Right cardiac atrium (tissue), 5 donors: Measurements from ENCODE around the gene NSDHL. TPM values are rescaled to one million over a fixed set of nuclear protein-coding genes. Genes with fewer than 3 reads are reported as not detected.

Experiments
- ATAC-seq, 2 donors: fragments of 200-7000 bp; cut with Tn5 transposase; one replicate each; pipeline versions ENCODE4 v1.8.0 to v1.9.1; 2020; ENCODE audit warnings: moderate library complexity in 2 of 2, mild to moderate bottlenecking in 1 of 2
- DNase-seq, 3 donors: peaks; one replicate each; pipeline ENCODE4 v3.0.0-alpha.2; 2020
- H3K27ac ChIP-seq: one replicate; pipeline ENCODE4 v1.5.1; 2013; ENCODE audit warnings: mild to moderate bottlenecking, low read length, control low read depth, moderate library complexity
- H3K27me3 ChIP-seq: one replicate; pipeline ENCODE4 v1.6.1; 2013; ENCODE audit not compliant: control insufficient read depth, insufficient read depth
- H3K4me1 ChIP-seq: one replicate; pipeline ENCODE4 v1.6.1; 2013; ENCODE audit warnings: low read length; ENCODE audit not compliant: control insufficient read depth, insufficient read depth
- H3K4me3 ChIP-seq: one replicate; pipeline ENCODE4 v1.5.1; 2013; ENCODE audit warnings: low read length, control low read depth
- H3K9me3 ChIP-seq: one replicate; pipeline ENCODE4 v1.6.1; 2013; ENCODE audit warnings: low read length; ENCODE audit not compliant: control insufficient read depth
- WGBS: extraction: QIAGEN DNeasy Blood & Tissue Kit; methylation state at CpG from one replicate; pipeline ENCODE4 v1.1.7; 2013; 5-methylcytosine and 5-hydroxymethylcytosine counted together
- intact Hi-C, 4 donors: fragments of 100-400 bp; cut with DNase I; formaldehyde crosslinking; loops; one replicate each; pipeline versions ENCODE4 v1.11.0 to v1.14.0; 2022 to 2023
- polyA plus RNA-seq: library from polyadenylated mRNA; stranded (reverse); fragments of 200-250 nt; gene quantifications from one replicate; pipeline ENCODE4 v1.2.3, GENCODE V29; 2013
- total RNA-seq, 4 donors: library from RNA; stranded (reverse); fragmentation: NEBNext Ultra II Directional; extraction: Animal tissue kit (Norgen Biotek cat#: 25700); gene quantifications; one replicate each; pipeline ENCODE4 v1.2.1, GENCODE V29; 2021
- donor health status: healthy with polysubstance abuse.
- donor health status: DM: no; HTN: yes; CAD: no.
- donor health status: DM: no; HTN: no; CAD: no.
- donor health status: DM: no; HTN: yes; CAD: no; lungs with severe emphysema.
- donor health status: DM: yes; HTN: yes; CAD: no.

The NSDHL gene
- total and polyA plus RNA-seq, 5 donors: 24.9 to 33.1 (median 30.7) TPM

DNA sequence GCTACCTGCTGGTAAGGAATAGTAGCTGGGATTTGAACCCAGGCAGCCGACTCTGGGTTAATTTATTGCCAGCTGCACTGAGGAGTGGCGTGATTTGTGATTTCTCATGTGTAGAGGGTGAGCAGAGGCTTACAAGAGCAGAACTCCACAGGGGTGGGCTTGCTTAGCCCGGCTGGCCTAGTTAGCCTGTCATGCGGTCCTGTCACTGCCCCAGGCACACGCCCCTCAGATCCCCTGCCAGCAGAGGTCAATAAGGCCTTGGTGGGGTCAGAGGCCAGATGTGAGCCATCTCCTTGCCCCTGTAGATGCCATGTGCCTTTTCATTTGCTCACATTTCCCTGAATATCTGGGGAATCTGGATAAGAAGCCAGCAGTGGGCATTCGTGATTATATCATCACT, 13.4 kb downstream of the NSDHL start:
- no peak for DNase-seq
- Histone ChIP-seq H3K27ac (peak overlapping the region; percentile 68), H3K4me3 (no peak overlapping the region), H3K9me3 (no peaks in the 10 kb centered on the region), H3K27me3 (no peaks in the 10 kb centered on the region), H3K4me1 (peaks cover 8% of the 10 kb centered on the region)
- intact Hi-C loops: no loop called here
- ATAC-seq: peak; percentile 45 to 47
- 59% methylated on average over 6 of the region's 6 CpGs for WGBS

DNA sequence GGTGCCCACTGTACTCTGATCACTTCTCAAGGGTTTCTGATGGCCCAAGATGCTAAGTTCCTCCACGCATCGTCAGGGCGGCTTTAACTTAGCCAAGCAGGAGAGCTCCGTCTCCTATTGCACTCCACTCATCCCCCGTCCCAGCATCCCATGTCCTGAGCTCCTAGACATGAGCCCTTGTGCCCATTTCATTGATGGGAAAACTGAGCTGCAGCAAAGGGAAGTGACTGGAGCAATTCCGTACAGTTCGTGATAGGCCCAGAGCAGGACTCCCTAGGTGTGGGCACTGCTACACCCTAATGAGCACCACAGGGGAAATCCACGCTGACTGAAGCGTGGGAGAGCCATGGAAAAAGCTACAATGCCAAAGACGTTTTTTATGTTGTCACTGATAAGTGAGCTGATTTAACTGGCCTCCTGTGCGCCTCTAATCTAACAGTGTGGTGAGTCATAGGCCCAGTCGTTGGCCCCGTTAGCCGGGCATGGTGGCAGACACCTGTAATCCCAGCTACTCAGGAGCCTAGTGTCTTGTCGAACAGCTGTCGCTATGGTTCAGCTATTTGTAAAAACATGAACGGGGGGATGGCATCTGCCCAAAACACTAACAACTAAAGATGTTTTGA, 14.9 kb downstream of the NSDHL start:
- Histone ChIP-seq H3K4me1 (peaks cover 9% of the 10 kb centered on the region), H3K27ac (no peak overlapping the region), H3K27me3 (no peaks in the 10 kb centered on the region), H3K4me3 (no peak overlapping the region), H3K9me3 (no peaks in the 10 kb centered on the region)
- DNase-seq (no peak), ATAC-seq (peak in 1 of 2 donors; percentile 27)
- intact Hi-C loops: no loop called here
- 84% methylated on average over 17 of the region's 17 CpGs for WGBS

DNA sequence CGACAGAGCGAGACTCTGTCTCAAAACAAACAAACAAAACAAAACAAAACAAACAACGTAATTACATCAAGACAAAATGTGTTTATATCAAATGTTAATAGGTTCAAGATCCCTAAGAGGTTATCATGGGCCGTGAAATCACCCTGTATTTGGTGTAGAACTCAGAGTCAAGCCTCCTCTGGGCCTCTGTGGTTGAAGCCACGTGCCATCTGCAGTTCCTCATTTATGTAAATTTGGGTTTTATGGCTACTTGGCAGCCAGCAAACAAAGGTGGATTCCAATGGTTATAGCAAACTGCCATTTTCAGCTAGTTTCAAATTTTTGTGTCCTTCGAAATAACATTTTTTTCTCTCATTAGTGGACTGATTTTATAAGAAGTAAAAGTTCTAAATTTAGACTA, 16.4 kb downstream of the NSDHL start:
- H3K4me1 ChIP-seq: peaks cover 7% of the 10 kb centered on the region
- DNase-seq: no peak
- H3K27ac ChIP-seq: no peak overlapping the region
- 89% methylated on average over 6 of the region's 6 CpGs for WGBS
- H3K9me3 ChIP-seq: no peaks in the 10 kb centered on the region
- no peaks in the 10 kb centered on the region for H3K27me3 ChIP-seq
- no peak for ATAC-seq
- intact Hi-C loops: no loop called here
- no peak overlapping the region for H3K4me3 ChIP-seq

DNA sequence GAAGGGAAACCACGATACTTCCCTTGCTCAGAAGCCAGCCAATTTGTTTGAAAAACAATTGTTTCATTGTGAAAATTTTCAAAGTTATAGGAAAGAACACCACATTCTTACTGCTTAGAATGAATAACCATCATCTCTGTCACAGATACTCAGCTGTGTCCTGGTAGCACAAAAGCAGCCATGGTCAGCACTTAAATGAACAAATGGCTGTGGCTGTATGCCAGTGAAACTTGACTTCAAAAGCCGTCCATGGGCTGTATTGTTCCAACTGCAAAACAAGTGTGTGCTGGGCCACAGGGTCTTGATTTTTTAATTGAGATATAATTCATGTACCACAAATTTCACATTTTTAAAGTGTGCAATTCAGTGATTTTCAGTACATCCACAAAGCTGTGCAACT, 19.6 kb downstream of the NSDHL start:
- no peak for ATAC-seq
- 65% methylated on average over 2 of the region's 2 CpGs for WGBS
- H3K9me3 ChIP-seq: no peaks in the 10 kb centered on the region
- no peak overlapping the region for H3K4me3 ChIP-seq
- peaks cover 1% of the 10 kb centered on the region for H3K4me1 ChIP-seq
- H3K27me3 ChIP-seq: no peaks in the 10 kb centered on the region
- intact Hi-C loops: no loop called here
- no peak overlapping the region for H3K27ac ChIP-seq
- DNase-seq: no peak

DNA sequence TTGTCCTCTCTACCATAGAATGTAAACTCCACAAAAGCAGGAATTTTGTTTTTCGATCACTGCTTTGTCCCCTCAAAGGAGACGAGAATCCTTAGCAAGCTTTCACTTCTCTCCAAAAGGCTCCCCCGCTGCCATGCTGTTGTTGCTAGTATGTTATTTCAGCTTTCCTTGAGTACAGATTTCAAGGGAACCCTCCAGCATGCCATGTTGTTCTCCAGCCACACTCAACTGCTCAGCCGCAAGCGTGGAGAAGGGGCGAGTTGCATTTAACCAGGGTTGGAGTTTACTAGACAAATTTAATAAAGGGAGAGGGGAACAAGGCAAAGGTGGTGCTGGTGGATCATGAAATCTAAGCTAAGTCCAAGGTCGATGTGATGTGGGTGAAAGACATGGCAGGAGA, 23.1 kb downstream of the NSDHL start:
- Histone ChIP-seq H3K9me3 (no peaks in the 10 kb centered on the region), H3K27ac (no peak overlapping the region), H3K27me3 (no peaks in the 10 kb centered on the region), H3K4me3 (no peak overlapping the region), H3K4me1 (peaks cover 1% of the 10 kb centered on the region)
- no peak for DNase-seq
- WGBS: 95% methylated on average over 7 of the region's 7 CpGs
- intact Hi-C loops: no loop called here
- ATAC-seq: no peak

DNA sequence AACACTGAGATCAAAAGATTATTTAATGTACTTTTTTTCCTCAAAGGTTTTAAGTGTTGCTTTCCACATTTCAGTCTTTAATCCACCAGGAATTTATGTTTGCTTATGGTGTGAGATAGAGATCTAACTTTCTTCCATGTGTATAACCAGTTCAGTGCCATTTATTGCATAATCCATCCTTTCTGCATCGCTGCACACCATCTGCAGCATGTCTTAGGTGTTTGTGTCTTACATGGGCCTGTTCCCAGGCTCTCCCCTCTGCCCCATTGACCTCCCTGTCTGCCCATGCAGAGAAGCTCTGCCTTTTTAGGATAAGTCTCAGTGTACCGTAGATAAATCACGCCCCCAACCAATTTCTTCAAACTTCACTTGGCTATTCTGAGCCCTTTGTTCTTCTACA, 30.3 kb downstream of the NSDHL start:
- H3K27ac ChIP-seq: no peak overlapping the region
- H3K9me3 ChIP-seq: no peaks in the 10 kb centered on the region
- no peak overlapping the region for H3K4me3 ChIP-seq
- intact Hi-C loops: no loop called here
- no peak for ATAC-seq
- no peak for DNase-seq
- no peaks in the 10 kb centered on the region for H3K4me1 ChIP-seq
- no peaks in the 10 kb centered on the region for H3K27me3 ChIP-seq
- 73% methylated on average over 3 of the region's 3 CpGs for WGBS

DNA sequence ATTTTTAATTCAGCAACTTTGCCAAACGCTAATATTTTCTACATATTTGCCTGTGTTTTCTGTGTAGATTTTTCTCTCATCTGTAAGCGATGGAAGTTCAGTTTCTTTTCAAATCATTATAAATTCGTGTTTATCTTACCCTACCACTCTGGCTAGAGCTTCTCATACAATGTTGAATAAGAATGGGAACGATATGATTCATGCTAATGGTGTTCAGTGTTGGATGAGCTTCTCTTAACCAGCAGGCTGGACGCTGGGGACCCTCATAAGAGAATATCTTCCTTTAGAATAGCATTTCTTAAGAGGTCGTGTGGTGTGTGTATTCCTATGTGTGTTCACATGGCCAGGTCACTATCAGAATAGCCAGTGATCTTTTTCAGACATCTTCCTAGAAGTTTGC, 31.0 kb downstream of the NSDHL start:
- ATAC-seq (no peak), DNase-seq (no peak)
- no peaks in the 10 kb centered on the region for H3K4me1 ChIP-seq
- H3K4me3 ChIP-seq: no peak overlapping the region
- intact Hi-C loops: no loop called here
- no peaks in the 10 kb centered on the region for H3K27me3 ChIP-seq
- WGBS: 83% methylated on average over 6 of the region's 6 CpGs
- no peak overlapping the region for H3K27ac ChIP-seq
- H3K9me3 ChIP-seq: no peaks in the 10 kb centered on the region

DNA sequence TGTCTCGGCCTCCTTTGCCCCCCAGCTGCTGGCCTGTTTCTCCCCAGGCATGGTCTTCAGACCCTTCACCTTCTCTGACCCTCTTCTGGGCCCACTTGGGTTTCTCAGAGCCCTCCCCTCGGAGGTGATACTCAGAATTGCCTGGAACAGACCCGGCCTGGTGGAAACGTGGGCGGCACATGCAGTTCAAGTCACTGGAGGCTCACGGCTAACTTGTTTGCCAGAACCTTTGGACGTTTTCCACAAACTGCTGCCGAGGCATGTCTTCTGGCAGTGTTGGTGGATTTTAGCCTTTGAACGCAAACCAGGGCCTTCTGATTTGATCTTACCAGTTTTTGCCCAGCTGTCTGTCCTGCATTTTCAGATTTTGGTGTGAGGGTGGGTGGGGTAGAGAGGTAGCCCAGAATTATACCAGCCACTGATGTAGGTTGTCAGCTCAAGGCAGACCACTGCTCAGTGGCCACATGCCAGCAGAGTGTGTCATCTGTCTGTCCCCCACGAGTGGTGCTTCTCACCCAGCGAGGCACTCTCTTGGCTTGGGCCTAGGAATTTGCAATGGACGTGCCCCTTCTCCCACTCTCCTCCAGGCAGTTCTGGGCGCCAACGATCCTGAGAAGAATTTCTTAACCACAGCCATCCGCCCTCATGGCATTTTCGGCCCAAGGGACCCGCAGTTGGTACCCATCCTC, 34.5 kb downstream of the NSDHL start:
- intact Hi-C loops: no loop called here
- H3K4me1 ChIP-seq: no peaks in the 10 kb centered on the region
- no peaks in the 10 kb centered on the region for H3K9me3 ChIP-seq
- DNase-seq (peak in 2 of 3 donors; percentile 24 to 69), ATAC-seq (peak in 1 of 2 donors; percentile 40)
- 80% methylated on average over 17 of the region's 17 CpGs for WGBS
- H3K27me3 ChIP-seq: no peaks in the 10 kb centered on the region
- H3K27ac ChIP-seq: no peak overlapping the region
- no peak overlapping the region for H3K4me3 ChIP-seq

DNA sequence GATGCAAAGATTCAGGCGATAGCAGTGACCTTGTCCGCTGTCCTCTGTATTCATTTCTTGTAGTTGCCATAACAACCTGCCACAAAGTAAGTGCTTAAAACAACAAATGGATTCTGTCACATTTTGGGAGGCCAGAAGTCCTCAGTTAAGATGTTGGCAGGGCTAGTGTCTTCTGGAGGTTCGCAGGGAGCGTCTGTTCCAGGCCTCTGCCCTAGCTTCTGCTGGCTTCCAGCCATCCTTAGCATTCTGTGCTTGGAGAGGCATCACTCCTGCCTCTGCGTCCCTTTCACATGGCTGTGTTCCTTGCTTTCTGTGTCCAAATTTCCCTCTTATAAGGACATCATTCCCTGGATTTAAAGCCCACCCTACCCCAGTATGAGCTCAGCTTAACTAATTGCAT, 35.5 kb downstream of the NSDHL start:
- H3K27ac ChIP-seq: no peak overlapping the region
- intact Hi-C loops: no loop called here
- H3K4me1 ChIP-seq: no peaks in the 10 kb centered on the region
- H3K4me3 ChIP-seq: no peak overlapping the region
- WGBS: 86% methylated on average over 5 of the region's 5 CpGs
- no peaks in the 10 kb centered on the region for H3K9me3 ChIP-seq
- ATAC-seq (no peak), DNase-seq (no peak)
- H3K27me3 ChIP-seq: no peaks in the 10 kb centered on the region

DNA sequence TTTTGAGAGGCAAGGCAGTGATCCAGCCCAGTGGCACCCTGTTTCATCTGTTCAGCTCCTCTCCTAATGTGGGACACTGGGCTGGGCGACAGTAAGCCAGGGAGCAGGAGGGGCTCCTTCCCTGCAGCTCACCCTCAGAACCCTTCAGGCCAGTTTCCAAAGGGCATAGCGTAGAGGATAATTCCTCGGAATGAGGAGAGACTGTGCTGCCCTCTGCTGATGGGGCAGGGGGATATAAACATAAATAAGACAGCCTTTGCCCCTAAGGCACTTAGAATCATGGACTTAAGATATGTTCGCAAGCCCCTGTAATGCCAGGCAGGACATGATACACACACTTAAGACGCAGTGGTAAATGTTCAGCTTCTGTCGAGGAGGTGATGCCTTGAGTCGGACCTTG, 39.1 kb downstream of the NSDHL start:
- no peak overlapping the region for H3K4me3 ChIP-seq
- ATAC-seq: no peak
- H3K27me3 ChIP-seq: no peaks in the 10 kb centered on the region
- no peaks in the 10 kb centered on the region for H3K4me1 ChIP-seq
- intact Hi-C loops: no loop called here
- H3K27ac ChIP-seq: no peak overlapping the region
- DNase-seq: no peak
- H3K9me3 ChIP-seq: no peaks in the 10 kb centered on the region
- 86% methylated on average over 7 of the region's 7 CpGs for WGBS

DNA sequence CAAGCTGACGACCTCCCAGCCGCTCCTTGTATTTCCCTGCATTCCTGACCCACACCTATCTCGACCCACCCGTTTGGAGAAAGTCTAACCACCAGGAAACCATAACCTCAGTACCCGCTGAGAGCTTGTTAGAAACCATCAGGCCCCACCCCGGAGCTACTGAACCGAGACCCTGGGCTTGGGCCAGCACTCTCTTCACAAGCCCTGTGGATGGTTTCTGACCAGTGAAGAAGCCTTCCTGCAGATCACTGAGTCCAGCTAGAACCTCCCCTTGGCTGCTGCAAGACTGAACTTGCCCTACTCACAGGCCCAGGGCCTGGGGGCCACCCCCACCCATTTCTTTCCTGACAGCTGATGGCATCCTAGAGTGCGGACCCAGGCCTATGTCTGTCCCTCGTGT, 40.4 kb downstream of the NSDHL start:
- Histone ChIP-seq H3K27ac (no peak overlapping the region), H3K4me1 (no peaks in the 10 kb centered on the region), H3K4me3 (no peak overlapping the region), H3K27me3 (no peaks in the 10 kb centered on the region), H3K9me3 (no peaks in the 10 kb centered on the region)
- DNase-seq (no peak), ATAC-seq (no peak)
- intact Hi-C loops: no loop called here
- WGBS: 81% methylated on average over 9 of the region's 9 CpGs

DNA sequence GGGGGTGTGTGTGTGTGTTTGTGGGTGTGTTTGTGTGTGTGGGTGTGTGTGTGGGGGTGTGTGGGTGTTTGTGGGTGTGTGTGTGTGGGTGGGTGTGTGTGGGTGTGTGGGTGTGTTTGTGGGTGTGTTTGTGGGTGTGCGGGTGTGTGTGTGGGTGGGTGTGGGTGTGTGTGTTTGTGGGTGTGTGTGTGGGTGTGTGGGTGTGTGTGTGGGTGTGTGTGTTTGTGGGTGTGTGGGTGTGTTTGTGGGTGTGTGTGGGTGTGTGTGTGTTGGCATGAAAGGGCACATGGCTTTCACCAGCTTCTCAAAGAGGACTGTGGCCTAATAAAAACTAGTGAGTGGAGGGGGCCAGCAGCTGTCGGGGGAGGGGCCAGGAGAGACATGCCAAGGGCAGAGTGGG, 41.7 kb downstream of the NSDHL start:
- H3K4me1 ChIP-seq: no peaks in the 10 kb centered on the region
- H3K27me3 ChIP-seq: no peaks in the 10 kb centered on the region
- H3K27ac ChIP-seq: no peak overlapping the region
- DNase-seq (no peak), ATAC-seq (no peak)
- no peaks in the 10 kb centered on the region for H3K9me3 ChIP-seq
- intact Hi-C loops: no loop called here
- 95% methylated on average over 1 of the region's 2 CpGs for WGBS
- H3K4me3 ChIP-seq: no peak overlapping the region
